ENCODE results near the gene AOPEP.

Gene AOPEP

GRCh38 chr9:94932652-94933510 is 206.4 kb downstream of the AOPEP start:
- H3K4me3 ChIP-seq (ENCODE audit: low read length) = no peak overlapping the region
- H3K4me1 ChIP-seq (ENCODE audit: low read length) = no peaks in the 10 kb centered on the region
- no peaks in the 10 kb centered on the region for H3K36me3 ChIP-seq (replicated peaks; ENCODE audit: low read depth, low read length)
- no peaks in the 10 kb centered on the region for H3K27me3 ChIP-seq (ENCODE audit: low read depth, low read length)
- no peak overlapping the region for H3K9ac ChIP-seq (ENCODE audit: low read length)
- no peak overlapping the region for H3K4me2 ChIP-seq (ENCODE audit: low read length)
- H4K20me1 ChIP-seq (ENCODE audit: insufficient read depth, low read length) = no peaks in the 10 kb centered on the region
- no peaks in the 10 kb centered on the region for H3K79me2 ChIP-seq (ENCODE audit: low read length)
- no peak for TF ChIP-seq CTCF (IDR thresholded peaks at IDR 0.05; ENCODE audit: low read depth, low read length)
- no peak for TF ChIP-seq EZH2phosphoT487 (IDR thresholded peaks at IDR 0.05; ENCODE audit: low read depth)
- H3K27ac ChIP-seq (ENCODE audit: low read length) = no peak overlapping the region
- H3K9me3 ChIP-seq (ENCODE audit: insufficient read depth, low read length) = no peaks in the 10 kb centered on the region
- H2AFZ ChIP-seq (ENCODE audit: low read depth, low read length) = no peak overlapping the region

- Histone ChIP-seq H3K79me2 (ENCODE audit: low read length) (no peaks in the 10 kb centered on the region), H3K36me3 (replicated peaks; ENCODE audit: low read depth, low read length) (no peaks in the 10 kb centered on the region), H4K20me1 (ENCODE audit: insufficient read depth, low read length) (no peaks in the 10 kb centered on the region), H3K4me2 (ENCODE audit: low read length) (no peak overlapping the region), H2AFZ (ENCODE audit: low read depth, low read length) (no peak overlapping the region), H3K4me1 (ENCODE audit: low read length) (no peaks in the 10 kb centered on the region), H3K9me3 (ENCODE audit: insufficient read depth, low read length) (no peaks in the 10 kb centered on the region), H3K27ac (ENCODE audit: low read length) (no peak overlapping the region), H3K27me3 (ENCODE audit: low read depth, low read length) (no peaks in the 10 kb centered on the region), H3K4me3 (ENCODE audit: low read length) (no peak overlapping the region), H3K9ac (ENCODE audit: low read length) (no peak overlapping the region)
- TF ChIP-seq CTCF (IDR thresholded peaks at IDR 0.05; ENCODE audit: low read depth, low read length) (no peak), EZH2phosphoT487 (IDR thresholded peaks at IDR 0.05; ENCODE audit: low read depth) (no peak)
Observed at GRCh38 chr9:94933511-94933828, 207.0 kb downstream of the AOPEP start.

- Histone ChIP-seq H3K4me3 (ENCODE audit: low read length) (no peak overlapping the region), H3K9ac (ENCODE audit: low read length) (no peak overlapping the region), H3K27ac (ENCODE audit: low read length) (no peak overlapping the region), H3K9me3 (ENCODE audit: insufficient read depth, low read length) (no peaks in the 10 kb centered on the region), H3K27me3 (ENCODE audit: low read depth, low read length) (no peaks in the 10 kb centered on the region), H3K4me2 (ENCODE audit: low read length) (no peak overlapping the region), H3K4me1 (ENCODE audit: low read length) (no peaks in the 10 kb centered on the region), H3K79me2 (ENCODE audit: low read length) (no peaks in the 10 kb centered on the region), H2AFZ (ENCODE audit: low read depth, low read length) (no peak overlapping the region), H3K36me3 (replicated peaks; ENCODE audit: low read depth, low read length) (no peaks in the 10 kb centered on the region), H4K20me1 (ENCODE audit: insufficient read depth, low read length) (no peaks in the 10 kb centered on the region)
- TF ChIP-seq CTCF (IDR thresholded peaks at IDR 0.05; ENCODE audit: low read depth, low read length) (no peak), EZH2phosphoT487 (IDR thresholded peaks at IDR 0.05; ENCODE audit: low read depth) (no peak)
Observed at GRCh38 chr9:94934816-94935328, 208.4 kb downstream of the AOPEP start.

- Histone ChIP-seq H3K9ac (ENCODE audit: low read length) (no peak overlapping the region), H3K4me3 (ENCODE audit: low read length) (no peak overlapping the region), H3K9me3 (ENCODE audit: insufficient read depth, low read length) (no peaks in the 10 kb centered on the region), H3K4me1 (ENCODE audit: low read length) (no peaks in the 10 kb centered on the region), H3K27ac (ENCODE audit: low read length) (no peak overlapping the region), H3K27me3 (ENCODE audit: low read depth, low read length) (no peaks in the 10 kb centered on the region), H3K4me2 (ENCODE audit: low read length) (no peak overlapping the region), H3K79me2 (ENCODE audit: low read length) (no peaks in the 10 kb centered on the region), H3K36me3 (replicated peaks; ENCODE audit: low read depth, low read length) (no peaks in the 10 kb centered on the region), H2AFZ (ENCODE audit: low read depth, low read length) (no peak overlapping the region), H4K20me1 (ENCODE audit: insufficient read depth, low read length) (no peaks in the 10 kb centered on the region)
- TF ChIP-seq CTCF (IDR thresholded peaks at IDR 0.05; ENCODE audit: low read depth, low read length) = no peak
- TF ChIP-seq EZH2phosphoT487 (IDR thresholded peaks at IDR 0.05; ENCODE audit: low read depth) = no peak
Observed at GRCh38 chr9:94935396-94935795, 208.9 kb downstream of the AOPEP start.

All from OCI-LY3 (cell line).